ENCODE measurements around the gene ACSL1. TPM values are rescaled to one million over a fixed set of nuclear protein-coding genes. Genes with fewer than 3 reads are reported as not detected.

The ACSL1 gene
- total RNA-seq, 1 experiment from 2014 or later = 3.5 TPM

- Histone ChIP-seq H2BK5ac (ENCODE audit: insufficient read length, low read length) (no peak overlapping the region), H3K79me1 (ENCODE audit: insufficient read depth, low read depth, low read length, poor library complexity, severe bottlenecking) (no peaks in the 10 kb centered on the region), H2BK20ac (ENCODE audit: low read depth, low read length, poor library complexity, severe bottlenecking) (no peak overlapping the region), H3K9me3 (ENCODE audit: control insufficient read depth, low read depth, low read length) (no peaks in the 10 kb centered on the region), H2AK5ac (ENCODE audit: insufficient read length, low read length) (no peak overlapping the region), H3K23me2 (ENCODE audit: insufficient read length, low read depth, low read length, poor library complexity, severe bottlenecking) (no peaks in the 10 kb centered on the region), H3K56ac (ENCODE audit: insufficient read length, low read depth, low read length) (no peak overlapping the region), H4K8ac (replicated peaks; ENCODE audit: insufficient read length, low read depth, low read length) (no peak overlapping the region), H2AFZ (ENCODE audit: low read length) (no peak overlapping the region), H4K20me1 (ENCODE audit: control insufficient read depth, insufficient read depth, insufficient read length) (peaks cover 2% of the 10 kb centered on the region), H2BK120ac (ENCODE audit: low read depth, low read length, poor library complexity, severe bottlenecking) (no peak overlapping the region), H2BK15ac (ENCODE audit: low read depth, low read length) (no peak overlapping the region), H3K27me3 (ENCODE audit: insufficient read depth, low read length) (no peaks in the 10 kb centered on the region), H3K14ac (ENCODE audit: insufficient read depth, low read length) (no peak overlapping the region), H3K4ac (ENCODE audit: low read depth, low read length) (no peak overlapping the region), H3K23ac (ENCODE audit: insufficient read length, low read depth, low read length) (no peak overlapping the region), H2BK12ac (ENCODE audit: insufficient read length, low read depth, low read length) (no peak overlapping the region), H3T11ph (ENCODE audit: low read length) (no peak overlapping the region), H3K27ac (ENCODE audit: insufficient read length, low read depth, low read length) (no peak overlapping the region), H4K5ac (ENCODE audit: insufficient read length, low read depth, low read length) (no peak overlapping the region), H3K9ac (ENCODE audit: extremely low read depth, insufficient read length, low read length) (no peak overlapping the region), H4K91ac (ENCODE audit: insufficient read length, low read depth, low read length) (no peak overlapping the region), H3K4me1 (ENCODE audit: insufficient read depth, low read length) (no peaks in the 10 kb centered on the region; the same call in 1 of the 2 replicates), H3K4me2 (ENCODE audit: insufficient read depth, insufficient read length, low read length) (no peak overlapping the region), H3K79me2 (ENCODE audit: insufficient read depth, low read length) (no peaks in the 10 kb centered on the region), H3K18ac (ENCODE audit: insufficient read length, low read depth, low read length) (no peak overlapping the region)
- H3K27ac Mint-ChIP-seq = no peak overlapping the region
- H3K4me1 Mint-ChIP-seq = peaks cover 23 to 27% of the 10 kb centered on the region in 2 experiments
- peaks cover 2% of the 10 kb centered on the region; the same call in 1 of the 2 replicates for H3K27me3 Mint-ChIP-seq (ENCODE audit: low read depth)
- DNase-seq = no peak
- WGBS (ENCODE audit: extremely low coverage, insufficient read length, low lambda C conversion rate) = no CpG with 5 or more reads among the region's 9 CpGs
- no peak overlapping the region for H3K4me3 Mint-ChIP-seq
- TF ChIP-seq CTCF (conservative IDR thresholded peaks at IDR 0.05) = no peak
- H3K9me3 Mint-ChIP-seq = no peaks in the 10 kb centered on the region
- no peaks in the 10 kb centered on the region for H3K36me3 Mint-ChIP-seq (ENCODE audit: insufficient read depth in 1 of 3, low read depth in 3 of 3)
Measured at GRCh38 chr4:184752496-184753275, 73.1 kb downstream of the ACSL1 start.
